Measurements from ENCODE around the gene SRGN. TPM values are rescaled to one million over a fixed set of nuclear protein-coding genes. Genes with fewer than 3 reads are reported as not detected.

SRGN gene
- total RNA-seq, 1 experiment from 2014 or later: 8.5 TPM

Other genes with a start within 250 kb of the SRGN start
- gene DDX50, start 186.8 kb upstream of the SRGN start, total RNA-seq (2021; ENCODE audit: unreplicated experiment): 46.9 TPM
- 172 TPM for gene DDX21, start 131.9 kb upstream of the SRGN start, total RNA-seq (2021; ENCODE audit: unreplicated experiment)
- gene KIFBP, start 99.3 kb upstream of the SRGN start, total RNA-seq (2021; ENCODE audit: unreplicated experiment): 45.9 TPM
- gene VPS26A, start 36.1 kb downstream of the SRGN start, total RNA-seq (2021; ENCODE audit: unreplicated experiment): 88.9 TPM
- gene SUPV3L1, start 92.1 kb downstream of the SRGN start, total RNA-seq (2021; ENCODE audit: unreplicated experiment): 65.0 TPM
- gene HKDC1, start 132.2 kb downstream of the SRGN start, total RNA-seq (2021; ENCODE audit: unreplicated experiment): 1.1 TPM
- 74.4 TPM for gene HK1, start 190.4 kb downstream of the SRGN start, total RNA-seq (2021; ENCODE audit: unreplicated experiment)